Esophagus (tissue), 2 donors: ENCODE data around the gene PARL. TPM values are rescaled to one million over a fixed set of nuclear protein-coding genes. Genes with fewer than 3 reads are reported as not detected.
A peak's percentile ranks its signal among the peaks of the same experiment; 100 is the strongest.

ENCODE experiments used
- H3K27ac ChIP-seq, 2 donors: one replicate each; pipeline ENCODE4 v1.5.1; 2013; ENCODE audit warnings: low read depth in 2 of 2, mild to moderate bottlenecking in 2 of 2, inconsistent platforms in 1 of 2, low read length in 1 of 2, moderate library complexity in 1 of 2
- H3K27me3 ChIP-seq, 2 donors: one replicate each; pipeline ENCODE4 v1.6.1; 2013; ENCODE audit warnings: low read length in 2 of 2, control low read depth in 1 of 2, mild to moderate bottlenecking in 1 of 2; ENCODE audit not compliant: insufficient read depth in 2 of 2, control insufficient read depth in 1 of 2
- H3K36me3 ChIP-seq, 2 donors: one replicate each; pipeline ENCODE4 v1.6.1; 2013; ENCODE audit warnings: low read length in 1 of 2; ENCODE audit not compliant: control insufficient read depth in 2 of 2, insufficient read depth in 2 of 2
- H3K4me1 ChIP-seq, 2 donors: one replicate each; pipeline ENCODE4 v1.6.1; 2013; ENCODE audit warnings: low read length in 1 of 2; ENCODE audit not compliant: control insufficient read depth in 2 of 2, insufficient read depth in 2 of 2
- H3K4me3 ChIP-seq, 2 donors: one replicate each; pipeline ENCODE4 v1.5.1; 2013; ENCODE audit warnings: low read length in 2 of 2, mild to moderate bottlenecking in 2 of 2, low read depth in 1 of 2, moderate library complexity in 1 of 2
- H3K9me3 ChIP-seq, 2 donors: one replicate each; pipeline ENCODE4 v1.6.1; 2013; ENCODE audit warnings: mild to moderate bottlenecking in 2 of 2, low read depth in 1 of 2, low read length in 1 of 2, moderate library complexity in 1 of 2; ENCODE audit not compliant: control insufficient read depth in 2 of 2, insufficient read depth in 1 of 2
- WGBS, 2 donors: extraction: QIAGEN DNeasy Blood & Tissue Kit; methylation state at CpG; one replicate each; pipeline ENCODE4 v1.1.7; 2013; 5-methylcytosine and 5-hydroxymethylcytosine counted together
- polyA plus RNA-seq, 2 donors: library from polyadenylated mRNA; stranded (reverse); fragments of 200-250 nt; gene quantifications; one replicate each; pipeline ENCODE4 v1.2.3, GENCODE V29; 2013
- donor health status: healthy with polysubstance abuse.
- donor health status: Bipolar disorder and iron deficiency.

The PARL gene
- polyA plus RNA-seq, 2 donors, result 45.8 to 59.6 TPM

GRCh38 chr3:183816681-183817510 lies 67.8 kb downstream of the PARL start:
- WGBS, 2 donors, result 89% methylated on average over 20 of the region's 20 CpGs
- no peak overlapping the region for H3K4me3 ChIP-seq
- peaks cover 0 to 3% of the 10 kb centered on the region in 2 donors for H3K4me1 ChIP-seq
- H3K36me3 ChIP-seq, result peaks cover 0 to 9% of the 10 kb centered on the region in 2 donors
- no peaks in the 10 kb centered on the region for H3K9me3 ChIP-seq
- H3K27ac ChIP-seq, result no peak overlapping the region
- H3K27me3 ChIP-seq, result no peaks in the 10 kb centered on the region

- Histone ChIP-seq H3K27me3 (no peaks in the 10 kb centered on the region), H3K9me3 (no peaks in the 10 kb centered on the region), H3K4me3 (no peak overlapping the region), H3K4me1 (peaks cover 0 to 3% of the 10 kb centered on the region in 2 donors), H3K27ac (no peak overlapping the region), H3K36me3 (peaks cover 3 to 11% of the 10 kb centered on the region in 2 donors)
- 82 to 84% methylated on average over 12 of the region's 12 CpGs for whole genome bisulfite sequencing, 2 donors
Observed at GRCh38 chr3:183815951-183816475, 68.7 kb downstream of the PARL start.

GRCh38 chr3:183815563-183815940 lies 69.1 kb downstream of the PARL start:
- Histone ChIP-seq H3K4me3 (no peak overlapping the region), H3K9me3 (no peaks in the 10 kb centered on the region), H3K4me1 (peaks cover 0 to 3% of the 10 kb centered on the region in 2 donors), H3K27me3 (no peaks in the 10 kb centered on the region), H3K27ac (no peak overlapping the region), H3K36me3 (peaks cover 7 to 15% of the 10 kb centered on the region in 2 donors)
- 72 to 77% methylated on average over 9 of the region's 9 CpGs for WGBS, 2 donors

- 88 to 98% methylated on average over 1 of the region's 1 CpG for WGBS, 2 donors
- Histone ChIP-seq H3K4me3 (no peak overlapping the region), H3K4me1 (no peaks in the 10 kb centered on the region), H3K27ac (no peak overlapping the region), H3K36me3 (peaks cover 9 to 25% of the 10 kb centered on the region in 2 donors), H3K27me3 (no peaks in the 10 kb centered on the region), H3K9me3 (no peaks in the 10 kb centered on the region)
Observed at GRCh38 chr3:183814240-183814639, 70.4 kb downstream of the PARL start.

- H3K9me3 ChIP-seq, result no peaks in the 10 kb centered on the region
- no peaks in the 10 kb centered on the region for H3K27me3 ChIP-seq
- WGBS, 2 donors, result 42 to 62% methylated on average over 8 of the region's 8 CpGs
- no peaks in the 10 kb centered on the region for H3K4me1 ChIP-seq
- H3K27ac ChIP-seq, result peak overlapping the region in 1 of 2 donors; percentile 61
- H3K36me3 ChIP-seq, result peaks cover 9 to 32% of the 10 kb centered on the region in 2 donors
- H3K4me3 ChIP-seq, result no peak overlapping the region
Observed at GRCh38 chr3:183812761-183813445, 71.8 kb downstream of the PARL start.

GRCh38 chr3:183811638-183812037 lies 73.0 kb downstream of the PARL start:
- 72 to 77% methylated on average over 11 of the region's 11 CpGs for WGBS, 2 donors
- Histone ChIP-seq H3K4me1 (no peaks in the 10 kb centered on the region), H3K27ac (peak overlapping the region in 1 of 2 donors; percentile 23), H3K36me3 (peaks cover 9 to 39% of the 10 kb centered on the region in 2 donors), H3K9me3 (no peaks in the 10 kb centered on the region), H3K4me3 (no peak overlapping the region), H3K27me3 (no peaks in the 10 kb centered on the region)

GRCh38 chr3:183810643-183811594 lies 73.8 kb downstream of the PARL start:
- Histone ChIP-seq H3K4me3 (no peak overlapping the region), H3K27ac (peak overlapping the region in 1 of 2 donors; percentile 23), H3K27me3 (no peaks in the 10 kb centered on the region), H3K36me3 (peaks cover 9 to 41% of the 10 kb centered on the region in 2 donors), H3K9me3 (no peaks in the 10 kb centered on the region), H3K4me1 (no peaks in the 10 kb centered on the region)
- 87 to 92% methylated on average over 24 of the region's 24 CpGs for WGBS, 2 donors

- no peak overlapping the region for H3K4me3 ChIP-seq
- H3K9me3 ChIP-seq, result no peaks in the 10 kb centered on the region
- H3K36me3 ChIP-seq, result peaks cover 12 to 47% of the 10 kb centered on the region in 2 donors
- WGBS, 2 donors, result 68 to 82% methylated on average over 5 of the region's 5 CpGs
- no peaks in the 10 kb centered on the region for H3K27me3 ChIP-seq
- no peak overlapping the region for H3K27ac ChIP-seq
- no peaks in the 10 kb centered on the region for H3K4me1 ChIP-seq
Observed at GRCh38 chr3:183809270-183809669, 75.4 kb downstream of the PARL start.

- 93% methylated on average over 11 of the region's 11 CpGs for WGBS, 2 donors
- no peaks in the 10 kb centered on the region for H3K27me3 ChIP-seq
- peaks cover 15 to 52% of the 10 kb centered on the region in 2 donors for H3K36me3 ChIP-seq
- H3K9me3 ChIP-seq, result no peaks in the 10 kb centered on the region
- no peak overlapping the region for H3K27ac ChIP-seq
- H3K4me1 ChIP-seq, result no peaks in the 10 kb centered on the region
- H3K4me3 ChIP-seq, result no peak overlapping the region
Observed at GRCh38 chr3:183808355-183808754, 76.3 kb downstream of the PARL start.
